Activated CD8-positive, alpha-beta T cell treated with anti-CD3 and anti-CD28 coated beads, Interleukin-2, amount 10 ng/mL, durations not matched to agents 7 days and 5 days (primary cell): ENCODE data around the gene RFX4. TPM values are rescaled to one million over a fixed set of nuclear protein-coding genes. Genes with fewer than 3 reads are reported as not detected.

Experiments used
- ATAC-seq: fragments of 150-1000 bp; cut with Tn5 transposase; one replicate; pipeline ENCODE4 v1.10.0; 2021; ENCODE audit warnings: moderate library complexity
- CTCF ChIA-PET: fragments of 350-600 bp; sonication (Branson Sonifier 250); formaldehyde crosslinking; loops from one replicate; lab custom pipeline; 2021; ENCODE audit warnings: antibody characterized with exemption; lab: Charles Lee
- POLR2A ChIA-PET: fragments of 350-600 bp; sonication (Branson Sonifier 250); formaldehyde crosslinking; loops from one replicate; lab custom pipeline; 2021; ENCODE audit warnings: antibody characterized with exemption; lab: Charles Lee
- DNase-seq: peaks from one replicate; pipeline ENCODE4 v3.0.0-alpha.2; 2020
- H3K27ac Mint-ChIP-seq: one replicate; pipeline ENCODE4 v1.8.0; 2021; ENCODE audit warnings: mild to moderate bottlenecking, mixed read lengths
- H3K27me3 Mint-ChIP-seq: one replicate; pipeline ENCODE4 v1.8.0; 2021; ENCODE audit warnings: low read depth, mixed read lengths
- H3K36me3 Mint-ChIP-seq: one replicate; pipeline ENCODE4 v1.8.0; 2021; ENCODE audit warnings: low read depth, mixed read lengths
- H3K4me1 Mint-ChIP-seq: one replicate; pipeline ENCODE4 v1.8.0; 2021; ENCODE audit warnings: low read depth, mixed read lengths
- H3K4me3 Mint-ChIP-seq: one replicate; pipeline ENCODE4 v1.8.0; 2021; ENCODE audit warnings: mild to moderate bottlenecking, mixed read lengths
- H3K9me3 Mint-ChIP-seq: one replicate; pipeline ENCODE4 v1.8.0; 2022; ENCODE audit warnings: mixed read lengths; ENCODE audit not compliant: insufficient read depth
- total RNA-seq, 2 experiments: library from RNA; stranded (reverse); gene quantifications; one replicate each; pipeline ENCODE4 v1.2.3, GENCODE V29; 2021

RFX4 gene
- total RNA-seq, 2 experiments from 2014 or later: not detected

DNA sequence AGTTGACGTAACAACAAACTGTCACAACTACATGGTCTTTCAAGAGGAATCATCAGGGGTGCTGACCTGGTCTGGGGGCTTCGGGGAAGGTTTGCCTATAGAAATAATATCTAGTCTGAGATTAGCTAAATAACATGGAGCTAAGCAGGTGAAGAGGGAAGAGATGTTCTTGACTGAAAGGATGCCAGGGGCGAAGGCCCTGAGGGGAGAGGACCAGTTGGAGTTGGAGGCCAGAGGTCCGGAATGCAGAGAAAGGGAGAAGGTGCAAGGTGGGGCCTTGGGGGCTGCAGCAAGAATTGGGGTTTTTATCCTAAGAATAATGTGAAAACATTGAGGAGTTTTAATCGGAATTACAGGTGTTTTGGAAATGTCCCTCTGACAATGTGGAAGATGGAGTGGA is 123.2 kb downstream of the RFX4 start:
- CTCF ChIA-PET: no interaction called here
- Mint-ChIP-seq H3K36me3 (no peaks in the 10 kb centered on the region), H3K9me3 (peaks cover 7% of the 10 kb centered on the region), H3K4me3 (no peak overlapping the region), H3K27me3 (peaks cover 5% of the 10 kb centered on the region), H3K27ac (no peak overlapping the region), H3K4me1 (no peaks in the 10 kb centered on the region)
- ATAC-seq (no peak), DNase-seq (no peak)
- POLR2A ChIA-PET: no interaction called here

- H3K4me3 Mint-ChIP-seq: no peak overlapping the region
- H3K9me3 Mint-ChIP-seq: no peaks in the 10 kb centered on the region
- ATAC-seq (no peak), DNase-seq (no peak)
- POLR2A ChIA-PET: no interaction called here
- H3K36me3 Mint-ChIP-seq: no peaks in the 10 kb centered on the region
- H3K27me3 Mint-ChIP-seq: peaks cover 13% of the 10 kb centered on the region
- no peaks in the 10 kb centered on the region for H3K4me1 Mint-ChIP-seq
- no peak overlapping the region for H3K27ac Mint-ChIP-seq
- CTCF ChIA-PET: no interaction called here
These were observed 126.3 kb downstream of the RFX4 start for GRCh38 chr12:106709068-106709511.

- no peaks in the 10 kb centered on the region for H3K36me3 Mint-ChIP-seq
These were observed 127.5 kb downstream of the RFX4 start for GRCh38 chr12:106710143-106710893.

GRCh38 chr12:106711316-106711715 is 128.5 kb downstream of the RFX4 start:
- H3K4me3 Mint-ChIP-seq: no peak overlapping the region
- POLR2A ChIA-PET: no interaction called here
- no peak overlapping the region for H3K27ac Mint-ChIP-seq
- no peaks in the 10 kb centered on the region for H3K4me1 Mint-ChIP-seq
- CTCF ChIA-PET: no interaction called here
- DNase-seq (no peak), ATAC-seq (no peak)
- H3K9me3 Mint-ChIP-seq: no peaks in the 10 kb centered on the region
- no peaks in the 10 kb centered on the region for H3K36me3 Mint-ChIP-seq
- peaks cover 13% of the 10 kb centered on the region for H3K27me3 Mint-ChIP-seq

More at GRCh38 chr12:106710143-106710893, 127.5 kb downstream of the RFX4 start:
- Mint-ChIP-seq H3K4me1 (no peaks in the 10 kb centered on the region), H3K4me3 (no peak overlapping the region), H3K9me3 (no peaks in the 10 kb centered on the region), H3K27ac (no peak overlapping the region), H3K27me3 (peaks cover 13% of the 10 kb centered on the region)
- ChIA-PET POLR2A (no interaction called here), CTCF (no interaction called here)
- no peak for DNase-seq
- no peak for ATAC-seq

DNA sequence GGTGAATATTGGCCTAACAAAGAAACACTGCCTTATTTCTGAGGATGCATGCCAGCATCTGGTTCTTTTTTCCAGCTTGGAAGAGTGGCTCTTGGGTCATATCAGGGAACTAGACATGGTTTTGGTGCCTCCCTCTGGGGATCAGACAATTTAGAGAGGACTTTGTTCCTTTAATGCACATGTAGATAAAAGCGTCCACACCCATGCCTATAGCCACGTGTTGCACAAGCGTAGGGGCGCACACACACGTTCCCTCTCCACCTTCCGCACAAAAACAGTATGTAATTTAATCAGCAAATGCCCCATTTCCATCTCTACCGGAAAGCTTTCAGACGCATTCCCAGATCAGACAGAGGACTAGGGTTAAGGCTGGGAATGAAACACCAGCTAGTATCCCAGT is 130.0 kb downstream of the RFX4 start:
- ChIA-PET CTCF (no interaction called here), POLR2A (no interaction called here)
- H3K4me1 Mint-ChIP-seq: no peaks in the 10 kb centered on the region
- DNase-seq: no peak
- no peak for ATAC-seq
- H3K27me3 Mint-ChIP-seq: peaks cover 13% of the 10 kb centered on the region
- H3K36me3 Mint-ChIP-seq: no peaks in the 10 kb centered on the region
- H3K4me3 Mint-ChIP-seq: no peak overlapping the region
- H3K9me3 Mint-ChIP-seq: no peaks in the 10 kb centered on the region
- no peak overlapping the region for H3K27ac Mint-ChIP-seq

GRCh38 chr12:106714926-106715325 is 132.1 kb downstream of the RFX4 start:
- Mint-ChIP-seq H3K4me3 (no peak overlapping the region), H3K27me3 (peaks cover 18% of the 10 kb centered on the region), H3K9me3 (no peaks in the 10 kb centered on the region), H3K27ac (no peak overlapping the region), H3K36me3 (no peaks in the 10 kb centered on the region), H3K4me1 (no peaks in the 10 kb centered on the region)
- DNase-seq: no peak
- CTCF ChIA-PET: no interaction called here
- ATAC-seq: no peak
- POLR2A ChIA-PET: no interaction called here

- ATAC-seq (no peak), DNase-seq (no peak)
- ChIA-PET CTCF (no interaction called here), POLR2A (no interaction called here)
- Mint-ChIP-seq H3K27me3 (peaks cover 15% of the 10 kb centered on the region), H3K36me3 (no peaks in the 10 kb centered on the region), H3K4me1 (no peaks in the 10 kb centered on the region), H3K9me3 (no peaks in the 10 kb centered on the region), H3K4me3 (no peak overlapping the region), H3K27ac (no peak overlapping the region)
These were observed 132.8 kb downstream of the RFX4 start for GRCh38 chr12:106715582-106715981.

DNA sequence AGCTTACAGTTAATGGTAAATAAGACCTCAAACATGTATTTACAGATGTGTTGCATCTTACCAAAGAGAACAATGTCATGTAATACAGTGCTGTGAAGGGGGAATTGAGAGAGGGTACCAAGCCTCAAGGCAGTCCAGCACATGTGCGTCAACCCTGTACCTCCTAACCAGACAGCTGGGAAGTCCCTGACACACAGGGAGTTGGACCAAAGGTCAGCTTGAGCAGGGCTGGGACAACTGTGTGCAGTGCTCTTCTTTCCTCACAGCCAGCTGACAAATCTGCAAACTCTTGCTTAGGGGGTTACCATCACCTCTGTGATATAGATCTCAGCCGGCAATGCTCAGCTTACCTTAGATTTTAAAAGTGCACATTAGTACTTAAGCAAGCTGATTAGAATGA is 134.9 kb downstream of the RFX4 start:
- Mint-ChIP-seq H3K4me1 (no peaks in the 10 kb centered on the region), H3K36me3 (no peaks in the 10 kb centered on the region), H3K9me3 (no peaks in the 10 kb centered on the region), H3K4me3 (no peak overlapping the region), H3K27ac (no peak overlapping the region), H3K27me3 (peaks cover 9% of the 10 kb centered on the region)
- DNase-seq: no peak
- ChIA-PET CTCF (interaction anchor here (1.5 kb wide), 1 partner anchor 12 kb away, joined by 4 read pairs; no protein-coding TSS in a partner anchor), POLR2A (interaction anchor here (1.3 kb wide), 1 partner anchor 12 kb away, joined by 4 read pairs; no protein-coding TSS in a partner anchor)
- ATAC-seq: no peak

DNA sequence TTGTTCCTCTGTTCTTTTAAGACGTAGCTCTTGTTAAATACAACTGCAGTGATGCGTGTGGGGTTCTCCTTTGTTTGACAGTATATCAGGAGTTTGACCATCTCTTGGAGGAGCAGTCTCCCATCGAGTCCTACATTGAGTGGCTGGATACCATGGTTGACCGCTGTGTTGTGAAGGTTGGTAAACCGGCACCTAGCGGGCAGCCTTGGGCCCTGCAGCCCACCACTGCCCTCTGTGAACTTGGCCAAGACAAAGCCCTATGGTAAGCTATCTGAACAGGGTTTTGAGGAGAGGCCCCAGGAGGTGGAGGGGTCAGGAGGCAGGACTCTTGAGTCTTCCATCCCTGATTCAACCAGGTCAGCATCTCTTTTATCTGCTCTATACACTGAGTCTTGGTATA is 137.1 kb downstream of the RFX4 start:
- CTCF ChIA-PET: no interaction called here
- no peak overlapping the region for H3K4me3 Mint-ChIP-seq
- no peaks in the 10 kb centered on the region for H3K4me1 Mint-ChIP-seq
- H3K9me3 Mint-ChIP-seq: no peaks in the 10 kb centered on the region
- H3K27ac Mint-ChIP-seq: no peak overlapping the region
- H3K36me3 Mint-ChIP-seq: no peaks in the 10 kb centered on the region
- DNase-seq (no peak), ATAC-seq (no peak)
- POLR2A ChIA-PET: no interaction called here
- peaks cover 9% of the 10 kb centered on the region for H3K27me3 Mint-ChIP-seq

DNA sequence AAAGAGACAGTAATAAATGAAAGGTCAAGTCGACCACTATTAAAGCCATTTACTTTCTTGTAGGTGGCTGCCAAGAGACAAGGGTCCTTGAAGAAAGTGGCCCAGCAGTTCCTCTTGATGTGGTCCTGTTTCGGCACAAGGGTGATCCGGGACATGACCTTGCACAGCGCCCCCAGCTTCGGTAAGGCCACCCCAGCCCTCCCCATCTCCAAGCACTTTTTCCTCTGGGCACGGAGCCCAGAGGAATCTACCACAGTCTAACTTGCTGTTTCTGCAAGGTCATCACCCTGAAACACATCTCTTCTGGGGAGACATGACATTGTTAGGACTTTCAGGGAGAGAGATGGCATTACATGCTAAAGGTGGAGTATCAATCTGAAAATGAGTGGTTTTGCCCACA is 137.9 kb downstream of the RFX4 start:
- no peak for DNase-seq
- POLR2A ChIA-PET: no interaction called here
- CTCF ChIA-PET: no interaction called here
- H3K4me1 Mint-ChIP-seq: no peaks in the 10 kb centered on the region
- H3K36me3 Mint-ChIP-seq: no peaks in the 10 kb centered on the region
- H3K4me3 Mint-ChIP-seq: no peak overlapping the region
- ATAC-seq: no peak
- H3K27ac Mint-ChIP-seq: no peak overlapping the region
- no peaks in the 10 kb centered on the region for H3K9me3 Mint-ChIP-seq
- H3K27me3 Mint-ChIP-seq: peaks cover 9% of the 10 kb centered on the region

- no peak overlapping the region for H3K4me3 Mint-ChIP-seq
- no peaks in the 10 kb centered on the region for H3K36me3 Mint-ChIP-seq
- H3K27ac Mint-ChIP-seq: no peak overlapping the region
- no peaks in the 10 kb centered on the region for H3K9me3 Mint-ChIP-seq
- ATAC-seq (no peak), DNase-seq (no peak)
- H3K27me3 Mint-ChIP-seq: peaks cover 9% of the 10 kb centered on the region
- POLR2A ChIA-PET: no interaction called here
- CTCF ChIA-PET: interaction anchor here (0.6 to 1.3 kb wide), 2 partner anchors 120 to 341 kb away, joined by 3 read pairs; no protein-coding TSS in a partner anchor
- H3K4me1 Mint-ChIP-seq: no peaks in the 10 kb centered on the region
These were observed 139.1 kb downstream of the RFX4 start for GRCh38 chr12:106721915-106722314.

DNA sequence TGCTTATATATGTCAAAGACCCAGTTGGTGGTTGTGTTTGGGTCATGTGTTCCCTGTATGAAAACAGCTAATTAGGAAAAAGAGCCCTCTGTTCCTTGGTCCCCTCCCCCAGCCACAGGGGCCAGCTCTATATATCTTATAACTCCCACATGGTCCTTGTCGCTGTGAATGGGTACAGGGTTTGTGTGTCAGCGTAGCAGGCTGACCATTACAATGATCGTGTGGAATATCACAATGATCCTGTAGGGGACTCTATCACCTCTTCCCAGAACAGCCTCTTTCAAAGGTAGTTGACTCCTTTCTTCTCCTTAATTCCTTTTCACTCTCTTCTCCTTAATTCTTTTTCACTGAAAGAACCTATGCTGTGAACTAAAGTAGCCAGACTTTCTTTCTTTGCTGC is 140.0 kb downstream of the RFX4 start:
- H3K4me3 Mint-ChIP-seq: no peak overlapping the region
- no peaks in the 10 kb centered on the region for H3K36me3 Mint-ChIP-seq
- ChIA-PET CTCF (interaction anchor here (1.3 kb wide), 1 partner anchor 119 kb away, joined by 3 read pairs; no protein-coding TSS in a partner anchor), POLR2A (no interaction called here)
- H3K9me3 Mint-ChIP-seq: no peaks in the 10 kb centered on the region
- H3K27me3 Mint-ChIP-seq: peaks cover 9% of the 10 kb centered on the region
- no peak for ATAC-seq
- no peak for DNase-seq
- H3K27ac Mint-ChIP-seq: no peak overlapping the region
- H3K4me1 Mint-ChIP-seq: no peaks in the 10 kb centered on the region
